Lower leg skin (tissue), 3 donors: ENCODE measurements around the gene PTDSS2.

Experiments
- POLR2A ChIP-seq, 2 donors: fragments of 450-650 bp; IDR thresholded peaks; one replicate each; pipeline ENCODE4 v1.6.1; 2016 to 2017; ENCODE audit warnings: antibody characterized with exemption in 2 of 2, mild to moderate bottlenecking in 1 of 2, moderate library complexity in 1 of 2
- TF ChIP-seq, protein P1 (sequence below), 3 donors: fragments of 450-650 bp; IDR thresholded peaks; one replicate each; pipeline ENCODE4 v1.5.1; 2016; ENCODE audit warnings: antibody characterized with exemption in 3 of 3, mild to moderate bottlenecking in 3 of 3, moderate library complexity in 2 of 3

DNA sequence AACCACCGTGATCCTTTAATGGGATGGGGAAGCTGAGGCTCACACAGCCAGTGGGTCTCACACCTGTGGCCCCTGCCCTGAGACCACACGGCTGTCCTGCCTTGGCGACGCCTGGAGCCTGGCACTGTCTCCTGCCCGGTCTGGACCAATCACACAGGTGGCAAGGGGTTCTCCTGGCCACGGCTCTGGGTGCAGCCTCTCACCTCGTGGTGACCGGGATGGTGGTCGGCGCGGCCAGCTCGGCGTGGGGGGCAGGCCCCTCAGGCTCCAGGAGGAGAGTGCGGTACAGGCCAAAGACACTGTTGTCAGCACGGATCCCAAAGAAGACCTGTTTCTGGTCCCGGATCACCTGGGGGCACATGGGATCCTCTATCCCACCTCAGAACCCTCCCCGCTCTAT lies 17.0 kb upstream of the PTDSS2 start:
- TF ChIP-seq, protein P1, sequence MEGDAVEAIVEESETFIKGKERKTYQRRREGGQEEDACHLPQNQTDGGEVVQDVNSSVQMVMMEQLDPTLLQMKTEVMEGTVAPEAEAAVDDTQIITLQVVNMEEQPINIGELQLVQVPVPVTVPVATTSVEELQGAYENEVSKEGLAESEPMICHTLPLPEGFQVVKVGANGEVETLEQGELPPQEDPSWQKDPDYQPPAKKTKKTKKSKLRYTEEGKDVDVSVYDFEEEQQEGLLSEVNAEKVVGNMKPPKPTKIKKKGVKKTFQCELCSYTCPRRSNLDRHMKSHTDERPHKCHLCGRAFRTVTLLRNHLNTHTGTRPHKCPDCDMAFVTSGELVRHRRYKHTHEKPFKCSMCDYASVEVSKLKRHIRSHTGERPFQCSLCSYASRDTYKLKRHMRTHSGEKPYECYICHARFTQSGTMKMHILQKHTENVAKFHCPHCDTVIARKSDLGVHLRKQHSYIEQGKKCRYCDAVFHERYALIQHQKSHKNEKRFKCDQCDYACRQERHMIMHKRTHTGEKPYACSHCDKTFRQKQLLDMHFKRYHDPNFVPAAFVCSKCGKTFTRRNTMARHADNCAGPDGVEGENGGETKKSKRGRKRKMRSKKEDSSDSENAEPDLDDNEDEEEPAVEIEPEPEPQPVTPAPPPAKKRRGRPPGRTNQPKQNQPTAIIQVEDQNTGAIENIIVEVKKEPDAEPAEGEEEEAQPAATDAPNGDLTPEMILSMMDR (IDR thresholded peaks at IDR 0.05), result no peak
- no peak for TF ChIP-seq POLR2A (IDR thresholded peaks at IDR 0.05)
